Mesothelial cell of epicardium (in vitro differentiated cells): ENCODE measurements around the gene FBXO28. TPM values are rescaled to one million over a fixed set of nuclear protein-coding genes. Genes with fewer than 3 reads are reported as not detected.
A peak's percentile ranks its signal among the peaks of the same experiment; 100 is the strongest.

ENCODE experiments used
- DNase-seq, 2 experiments: peaks; one replicate each; pipeline ENCODE4 v3.0.0; 2021; ENCODE audit warnings: low spot score in 2 of 2; ENCODE audit not compliant: unreplicated experiment in 2 of 2
- H3K27ac Mint-ChIP-seq: 2 replicates; pipeline ENCODE4 v1.8.0; 2021; ENCODE audit warnings: mixed read lengths
- H3K27me3 Mint-ChIP-seq: 2 replicates; pipeline ENCODE4 v1.8.0; 2021; ENCODE audit warnings: low read depth, mixed read lengths
- H3K36me3 Mint-ChIP-seq: 2 replicates; pipeline ENCODE4 v1.8.0; 2021; ENCODE audit warnings: mixed read lengths
- H3K4me1 Mint-ChIP-seq: 2 replicates; pipeline ENCODE4 v1.8.0; 2021; ENCODE audit warnings: mixed read lengths
- H3K4me3 Mint-ChIP-seq: 2 replicates; pipeline ENCODE4 v1.8.0; 2021; ENCODE audit warnings: mild to moderate bottlenecking, moderate library complexity, mixed read lengths
- H3K9me3 Mint-ChIP-seq: 2 replicates; pipeline ENCODE4 v1.8.0; 2021; ENCODE audit warnings: mixed read lengths
- total RNA-seq: library from RNA; stranded (reverse); gene quantifications from 3 replicates; pipeline ENCODE4 v1.2.1, GENCODE V29; 2021
- TF ChIP-seq, protein P1 (sequence below): fragments of 200-600 bp; sonication (generic); IDR thresholded peaks from one replicate; pipeline ENCODE4 v1.5.0; 2021; ENCODE audit warnings: antibody characterized with exemption; ENCODE audit not compliant: unreplicated experiment

FBXO28 gene, protein sequence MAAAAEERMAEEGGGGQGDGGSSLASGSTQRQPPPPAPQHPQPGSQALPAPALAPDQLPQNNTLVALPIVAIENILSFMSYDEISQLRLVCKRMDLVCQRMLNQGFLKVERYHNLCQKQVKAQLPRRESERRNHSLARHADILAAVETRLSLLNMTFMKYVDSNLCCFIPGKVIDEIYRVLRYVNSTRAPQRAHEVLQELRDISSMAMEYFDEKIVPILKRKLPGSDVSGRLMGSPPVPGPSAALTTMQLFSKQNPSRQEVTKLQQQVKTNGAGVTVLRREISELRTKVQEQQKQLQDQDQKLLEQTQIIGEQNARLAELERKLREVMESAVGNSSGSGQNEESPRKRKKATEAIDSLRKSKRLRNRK
- total RNA-seq: 25.0 to 26.8 TPM (median 26.7 TPM) in 3 replicates

DNA sequence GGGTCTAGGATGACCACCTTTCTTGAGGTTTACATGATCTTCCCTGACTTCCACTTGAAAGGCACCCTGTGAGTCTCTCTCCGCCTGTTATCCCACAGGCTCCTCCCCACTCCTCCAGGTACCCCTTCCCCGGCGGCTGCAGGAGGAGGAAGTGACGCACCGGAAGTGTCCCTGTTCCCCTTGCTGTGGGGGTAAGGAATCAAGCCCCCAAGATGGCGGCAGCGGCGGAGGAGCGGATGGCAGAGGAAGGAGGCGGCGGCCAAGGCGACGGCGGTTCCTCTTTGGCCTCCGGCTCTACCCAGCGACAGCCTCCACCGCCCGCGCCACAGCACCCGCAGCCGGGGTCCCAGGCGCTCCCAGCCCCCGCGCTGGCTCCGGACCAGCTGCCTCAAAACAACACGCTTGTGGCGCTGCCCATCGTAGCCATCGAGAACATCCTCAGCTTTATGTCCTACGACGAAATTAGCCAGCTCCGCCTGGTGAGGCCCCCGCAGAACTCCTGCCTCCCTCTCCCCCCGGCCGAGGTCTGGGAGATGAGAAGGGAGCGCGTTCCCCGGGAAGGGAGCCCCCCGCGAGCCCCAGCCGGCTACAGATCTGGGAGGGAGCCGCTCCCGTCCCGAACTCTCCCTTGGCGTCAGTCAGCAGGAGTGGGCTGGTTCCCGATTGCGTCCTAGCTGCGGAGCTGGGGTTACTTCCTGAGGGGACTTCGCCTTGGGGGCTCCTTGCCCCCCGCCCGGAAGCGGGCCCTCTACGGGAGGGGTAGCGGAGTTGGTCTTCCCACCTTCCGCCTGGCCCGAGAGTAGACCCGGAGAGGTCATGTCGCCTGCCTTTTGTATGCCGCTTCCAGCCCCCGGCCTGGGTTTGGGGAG is at the start of gene FBXO28:
FBXO28 (plus strand) TSS at position 194 of the 869 bp plus-strand sequence; CDS start at position 213, 19 bp downstream.
- peak; percentile 89 to 92 for DNase-seq
- Mint-ChIP-seq H3K27me3 (peaks cover 20% of the 10 kb centered on the region), H3K36me3 (peaks cover 2% of the 10 kb centered on the region), H3K4me3 (peak within 1 kb of the TSS; percentile 82), H3K9me3 (no peaks in the 10 kb centered on the region), H3K4me1 (peaks cover 25% of the 10 kb centered on the region), H3K27ac (peak within 1 kb of the TSS; percentile 90)
- TF ChIP-seq, protein P1, sequence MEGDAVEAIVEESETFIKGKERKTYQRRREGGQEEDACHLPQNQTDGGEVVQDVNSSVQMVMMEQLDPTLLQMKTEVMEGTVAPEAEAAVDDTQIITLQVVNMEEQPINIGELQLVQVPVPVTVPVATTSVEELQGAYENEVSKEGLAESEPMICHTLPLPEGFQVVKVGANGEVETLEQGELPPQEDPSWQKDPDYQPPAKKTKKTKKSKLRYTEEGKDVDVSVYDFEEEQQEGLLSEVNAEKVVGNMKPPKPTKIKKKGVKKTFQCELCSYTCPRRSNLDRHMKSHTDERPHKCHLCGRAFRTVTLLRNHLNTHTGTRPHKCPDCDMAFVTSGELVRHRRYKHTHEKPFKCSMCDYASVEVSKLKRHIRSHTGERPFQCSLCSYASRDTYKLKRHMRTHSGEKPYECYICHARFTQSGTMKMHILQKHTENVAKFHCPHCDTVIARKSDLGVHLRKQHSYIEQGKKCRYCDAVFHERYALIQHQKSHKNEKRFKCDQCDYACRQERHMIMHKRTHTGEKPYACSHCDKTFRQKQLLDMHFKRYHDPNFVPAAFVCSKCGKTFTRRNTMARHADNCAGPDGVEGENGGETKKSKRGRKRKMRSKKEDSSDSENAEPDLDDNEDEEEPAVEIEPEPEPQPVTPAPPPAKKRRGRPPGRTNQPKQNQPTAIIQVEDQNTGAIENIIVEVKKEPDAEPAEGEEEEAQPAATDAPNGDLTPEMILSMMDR: no peak

DNA sequence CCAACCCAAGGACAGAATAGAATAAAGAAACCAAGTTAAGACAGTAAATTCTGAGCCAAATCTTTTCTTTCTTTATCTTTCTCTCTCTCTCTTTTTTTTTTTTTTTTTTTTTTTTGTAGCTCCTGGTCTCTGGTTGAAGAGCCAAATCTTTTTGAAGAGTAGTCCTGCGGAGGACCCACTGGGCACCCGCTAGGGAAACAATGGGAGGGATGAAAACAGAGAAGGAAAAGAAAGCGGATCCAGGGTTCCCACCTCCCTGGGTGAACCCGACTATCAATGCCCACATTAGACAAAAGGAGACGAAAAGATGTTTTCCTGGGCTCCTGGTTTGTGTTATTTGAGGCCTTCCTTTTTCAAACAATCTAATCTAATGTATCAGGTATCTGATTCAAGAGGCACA is 49.8 kb upstream of the FBXO28 start:
- no peak for DNase-seq
- H3K27ac Mint-ChIP-seq: no peak overlapping the region

DNA sequence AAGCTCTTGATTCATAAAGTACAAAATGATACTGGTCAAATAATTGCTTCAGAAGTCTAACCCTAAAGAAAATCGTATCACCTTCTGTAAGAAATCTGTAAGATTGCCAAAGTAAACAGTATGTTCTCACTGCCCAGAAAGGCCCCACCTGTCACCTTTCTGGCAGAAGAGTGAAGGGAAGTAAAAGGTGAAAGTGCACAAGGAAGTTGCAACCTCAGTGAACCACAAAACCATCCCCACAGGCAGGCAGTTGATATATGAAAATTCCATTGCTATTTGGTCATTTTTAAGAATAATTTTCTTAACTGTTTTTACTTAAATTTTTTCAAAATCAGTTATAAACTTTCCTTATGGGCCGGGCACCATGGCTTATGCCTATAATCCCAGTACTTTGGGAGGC is 48.5 kb upstream of the FBXO28 start:
- H3K27ac Mint-ChIP-seq: no peak overlapping the region
- H3K36me3 Mint-ChIP-seq: no peaks in the 10 kb centered on the region
- TF ChIP-seq, protein P1: no peak
- no peak for DNase-seq
- H3K27me3 Mint-ChIP-seq: no peaks in the 10 kb centered on the region
- H3K4me1 Mint-ChIP-seq: peaks cover 6% of the 10 kb centered on the region
- no peak overlapping the region for H3K4me3 Mint-ChIP-seq
- H3K9me3 Mint-ChIP-seq: no peaks in the 10 kb centered on the region

More for the DNA sequence above, 49.8 kb upstream of the FBXO28 start:
- TF ChIP-seq, protein P1: no peak
- no peak overlapping the region for H3K4me3 Mint-ChIP-seq
- peaks cover 6% of the 10 kb centered on the region for H3K4me1 Mint-ChIP-seq
- peaks cover 5% of the 10 kb centered on the region for H3K9me3 Mint-ChIP-seq
- no peaks in the 10 kb centered on the region for H3K36me3 Mint-ChIP-seq
- no peaks in the 10 kb centered on the region for H3K27me3 Mint-ChIP-seq

DNA sequence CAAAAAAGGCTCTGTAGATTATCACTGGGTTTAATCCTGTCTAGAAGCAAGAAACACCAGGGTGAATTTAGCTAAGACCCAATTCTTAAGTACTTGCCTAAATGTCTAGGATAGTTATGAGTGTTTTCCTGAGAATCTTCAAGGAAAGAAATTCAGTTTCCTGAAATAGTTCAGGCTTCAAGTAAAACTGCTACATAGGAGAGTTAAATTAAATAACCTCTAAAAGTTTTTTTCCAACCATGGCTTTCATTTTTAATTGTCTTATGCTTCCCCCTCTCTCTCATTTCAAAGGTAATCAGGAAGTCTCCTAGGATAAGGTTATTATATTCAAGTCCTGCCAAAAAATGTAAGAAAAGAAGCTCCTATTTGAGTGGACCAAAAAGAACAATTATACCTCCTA is 46.7 kb upstream of the FBXO28 start:
- TF ChIP-seq, protein P1: no peak
- DNase-seq: no peak
- no peak overlapping the region for H3K4me3 Mint-ChIP-seq
- H3K36me3 Mint-ChIP-seq: no peaks in the 10 kb centered on the region
- peaks cover 6% of the 10 kb centered on the region for H3K9me3 Mint-ChIP-seq
- H3K27me3 Mint-ChIP-seq: peaks cover 5% of the 10 kb centered on the region
- no peak overlapping the region for H3K27ac Mint-ChIP-seq
- peaks cover 6% of the 10 kb centered on the region for H3K4me1 Mint-ChIP-seq

DNA sequence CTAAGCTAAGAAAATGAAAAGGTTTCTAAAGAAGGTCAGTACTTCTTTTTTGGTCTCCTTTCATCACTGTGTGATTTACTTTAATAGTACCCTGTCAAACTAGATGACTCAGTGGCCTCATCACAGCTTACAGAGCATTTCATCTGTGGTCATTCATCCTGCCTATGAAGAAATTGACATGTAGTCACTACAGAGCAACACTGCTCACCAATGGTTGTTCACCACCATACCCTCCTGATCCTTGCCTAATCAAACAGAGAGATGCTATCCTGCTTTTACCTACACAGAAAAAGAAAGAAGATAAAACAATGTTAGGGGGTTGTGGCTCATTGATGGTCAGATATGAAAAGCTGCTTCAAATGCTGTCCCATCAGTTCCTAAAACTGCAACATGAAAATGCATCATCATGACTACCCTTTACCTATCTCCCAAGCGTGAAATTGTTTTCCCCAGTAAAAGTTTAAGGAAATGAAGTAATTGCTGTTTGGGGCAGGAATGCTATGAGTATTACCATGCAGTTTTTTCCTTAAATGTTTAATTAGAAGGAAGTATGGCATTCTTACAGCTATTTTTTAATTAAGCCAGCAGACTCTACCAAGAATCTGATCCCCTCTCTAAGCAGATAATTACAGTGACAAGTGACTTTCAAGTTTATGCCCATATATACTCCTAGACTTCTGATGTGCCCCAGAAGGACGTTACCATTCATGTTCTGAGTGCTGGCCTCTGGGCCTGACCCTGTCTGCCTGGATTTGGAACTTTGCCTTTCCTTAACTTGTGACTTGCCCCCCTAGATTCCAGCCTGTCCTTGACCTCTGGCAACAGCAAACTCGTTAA is 46.1 kb upstream of the FBXO28 start:
- H3K9me3 Mint-ChIP-seq: peaks cover 13% of the 10 kb centered on the region

More for the DNA sequence above, 46.1 kb upstream of the FBXO28 start:
- H3K4me3 Mint-ChIP-seq: no peak overlapping the region
- H3K36me3 Mint-ChIP-seq: no peaks in the 10 kb centered on the region
- peaks cover 6% of the 10 kb centered on the region for H3K4me1 Mint-ChIP-seq
- no peak for DNase-seq
- no peak overlapping the region for H3K27ac Mint-ChIP-seq
- TF ChIP-seq, protein P1: no peak
- H3K27me3 Mint-ChIP-seq: peaks cover 12% of the 10 kb centered on the region
